Stimulated activated CD4-positive, alpha-beta T cell treated with anti-CD3 and anti-CD28 coated beads, Interleukin-2, amount 100 ng/mL, for 48 hours (primary cell): Measurements from ENCODE around the gene DAPK1.

ENCODE experiments used
- DNase-seq, 2 donors: peaks; one replicate each; pipeline ENCODE4 v3.0.0-alpha.2; 2020

DAPK1 gene

GRCh38 chr9:87674565-87675299 lies 177.1 kb downstream of the DAPK1 start:
- no peak for DNase-seq

- DNase-seq, result no peak
These were observed 178.3 kb downstream of the DAPK1 start for GRCh38 chr9:87675906-87676515.

- no peak for DNase-seq
These were observed 179.5 kb downstream of the DAPK1 start for GRCh38 chr9:87676976-87677775.

- no peak for DNase-seq
These were observed 180.3 kb downstream of the DAPK1 start for GRCh38 chr9:87677776-87678587.

- DNase-seq, result peak; percentile 24 to 30
These were observed 181.1 kb downstream of the DAPK1 start for GRCh38 chr9:87678650-87679355.

- no peak for DNase-seq
These were observed 183.8 kb downstream of the DAPK1 start for GRCh38 chr9:87681271-87682061.

GRCh38 chr9:87682085-87682484 lies 184.4 kb downstream of the DAPK1 start:
- DNase-seq, result no peak

GRCh38 chr9:87682618-87683017 lies 185.0 kb downstream of the DAPK1 start:
- no peak for DNase-seq

- no peak for DNase-seq
These were observed 186.3 kb downstream of the DAPK1 start for GRCh38 chr9:87683751-87684626.

- DNase-seq, result no peak
These were observed 187.1 kb downstream of the DAPK1 start for GRCh38 chr9:87684627-87685219.

GRCh38 chr9:87685441-87685840 lies 187.8 kb downstream of the DAPK1 start:
- no peak for DNase-seq

GRCh38 chr9:87685871-87686519 lies 188.3 kb downstream of the DAPK1 start:
- DNase-seq, result no peak

- DNase-seq, result no peak
These were observed 188.9 kb downstream of the DAPK1 start for GRCh38 chr9:87686520-87687090.

- no peak for DNase-seq
These were observed 189.5 kb downstream of the DAPK1 start for GRCh38 chr9:87687207-87687606.

GRCh38 chr9:87694236-87694755 lies 196.6 kb downstream of the DAPK1 start:
- no peak for DNase-seq

- no peak for DNase-seq
These were observed 197.9 kb downstream of the DAPK1 start for GRCh38 chr9:87695523-87695922.

GRCh38 chr9:87696641-87697040 lies 199.0 kb downstream of the DAPK1 start:
- no peak for DNase-seq

GRCh38 chr9:87698069-87698809 lies 200.6 kb downstream of the DAPK1 start:
- no peak for DNase-seq
